MM.1S (cell line): ENCODE data around the gene NR6A1.

Experiments used
- EZH2 ChIP-seq: fragments of 300-600 bp; sonication (generic); optimal IDR thresholded peaks from 2 replicates; pipeline ENCODE3; 2017; ENCODE audit warnings: low read depth, mild to moderate bottlenecking, antibody characterized with exemption, low read length, mixed read lengths
- TF ChIP-seq, protein P1 (sequence below): fragments of 300-600 bp; sonication (generic); IDR thresholded peaks from 2 replicates; pipeline ENCODE4 v1.5.1; 2016; ENCODE audit warnings: antibody characterized with exemption, low read length, mixed read lengths

DNA sequence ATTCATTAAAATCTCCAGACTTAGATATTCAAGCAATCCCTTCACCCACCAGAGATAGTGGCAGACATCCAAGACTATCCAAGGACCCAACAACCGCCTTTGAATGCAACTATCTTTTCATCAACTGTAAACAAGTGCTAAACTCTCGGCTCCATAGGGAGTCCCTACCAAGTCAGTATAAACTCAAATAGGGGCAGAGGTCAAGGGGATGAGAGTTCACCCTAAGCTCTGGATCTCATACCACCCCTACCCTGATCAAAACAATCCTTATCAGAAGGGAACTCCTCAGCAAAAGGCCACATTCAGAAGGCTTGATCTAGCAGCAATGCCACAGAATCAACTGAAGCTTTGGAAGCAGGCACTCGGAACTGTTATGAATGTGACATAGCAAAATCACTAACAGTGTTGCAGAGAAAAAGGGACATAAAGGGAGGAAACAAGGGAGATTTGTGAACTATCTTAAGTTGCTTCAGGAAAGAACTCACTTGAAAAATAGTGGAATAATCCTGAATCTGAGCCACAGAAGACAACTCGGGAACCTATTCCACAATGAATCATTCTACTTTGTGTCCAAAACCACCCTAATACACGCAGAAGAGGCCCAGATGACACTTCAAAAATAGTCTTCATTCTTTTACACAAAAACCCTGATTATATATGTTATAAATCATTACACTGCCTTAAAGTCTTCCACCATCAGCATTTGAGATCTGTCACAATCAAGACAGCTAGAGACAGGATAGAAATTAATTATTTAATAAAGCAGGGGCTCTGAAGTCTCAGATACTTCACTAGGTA, 49.8 kb downstream of the NR6A1 start:
- TF ChIP-seq, protein P1, sequence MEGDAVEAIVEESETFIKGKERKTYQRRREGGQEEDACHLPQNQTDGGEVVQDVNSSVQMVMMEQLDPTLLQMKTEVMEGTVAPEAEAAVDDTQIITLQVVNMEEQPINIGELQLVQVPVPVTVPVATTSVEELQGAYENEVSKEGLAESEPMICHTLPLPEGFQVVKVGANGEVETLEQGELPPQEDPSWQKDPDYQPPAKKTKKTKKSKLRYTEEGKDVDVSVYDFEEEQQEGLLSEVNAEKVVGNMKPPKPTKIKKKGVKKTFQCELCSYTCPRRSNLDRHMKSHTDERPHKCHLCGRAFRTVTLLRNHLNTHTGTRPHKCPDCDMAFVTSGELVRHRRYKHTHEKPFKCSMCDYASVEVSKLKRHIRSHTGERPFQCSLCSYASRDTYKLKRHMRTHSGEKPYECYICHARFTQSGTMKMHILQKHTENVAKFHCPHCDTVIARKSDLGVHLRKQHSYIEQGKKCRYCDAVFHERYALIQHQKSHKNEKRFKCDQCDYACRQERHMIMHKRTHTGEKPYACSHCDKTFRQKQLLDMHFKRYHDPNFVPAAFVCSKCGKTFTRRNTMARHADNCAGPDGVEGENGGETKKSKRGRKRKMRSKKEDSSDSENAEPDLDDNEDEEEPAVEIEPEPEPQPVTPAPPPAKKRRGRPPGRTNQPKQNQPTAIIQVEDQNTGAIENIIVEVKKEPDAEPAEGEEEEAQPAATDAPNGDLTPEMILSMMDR: no peak
- TF ChIP-seq EZH2: no peak
